Measurements from ENCODE around the gene VRK2.
A peak's percentile ranks its signal among the peaks of the same experiment; 100 is the strongest.
"Not testable (repeated sequence)": the region's sequence is repeated elsewhere in the genome, so short reads cannot be mapped to it uniquely, and the experiment has no call there.

The VRK2 gene

GRCh38 chr2:58109481-58109880, 62.9 kb downstream of the VRK2 start:
- DNase-seq (ENCODE audit: low spot score) = no peak

- no peak for DNase-seq (ENCODE audit: low spot score)
These were observed 64.2 kb downstream of the VRK2 start for GRCh38 chr2:58110765-58111164.

GRCh38 chr2:58113563-58113962, 67.0 kb downstream of the VRK2 start:
- DNase-seq (ENCODE audit: low spot score) = not testable (repeated sequence)

DNA sequence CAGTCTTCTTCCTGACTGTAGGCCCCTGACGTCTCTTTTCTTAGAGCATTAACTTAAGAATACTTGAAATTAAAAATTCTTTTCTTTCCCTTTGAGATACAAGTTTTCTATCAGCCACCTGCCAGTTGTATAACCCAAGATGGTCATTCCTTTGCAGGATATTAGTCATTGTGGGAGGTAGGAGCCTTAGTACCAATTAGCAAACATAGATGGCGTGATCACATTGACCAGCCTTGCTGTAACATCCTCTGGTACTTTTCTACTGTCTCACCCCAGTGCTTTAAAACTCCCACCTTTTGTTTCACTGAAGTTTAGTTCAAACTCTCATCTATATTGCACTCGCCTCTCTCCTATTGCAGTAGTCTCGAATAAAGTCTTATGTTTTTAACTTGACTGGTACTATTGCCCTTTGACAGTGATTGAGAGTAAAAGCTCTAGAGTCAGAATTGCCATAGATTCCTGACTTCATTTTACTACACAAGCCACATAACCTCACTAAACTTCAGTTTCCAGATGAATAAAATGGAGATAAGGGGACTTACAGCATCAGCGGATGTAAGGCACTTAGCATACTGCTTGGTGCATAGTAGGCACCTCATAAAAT, 74.1 kb downstream of the VRK2 start:
- DNase-seq (ENCODE audit: low spot score) = no peak

DNA sequence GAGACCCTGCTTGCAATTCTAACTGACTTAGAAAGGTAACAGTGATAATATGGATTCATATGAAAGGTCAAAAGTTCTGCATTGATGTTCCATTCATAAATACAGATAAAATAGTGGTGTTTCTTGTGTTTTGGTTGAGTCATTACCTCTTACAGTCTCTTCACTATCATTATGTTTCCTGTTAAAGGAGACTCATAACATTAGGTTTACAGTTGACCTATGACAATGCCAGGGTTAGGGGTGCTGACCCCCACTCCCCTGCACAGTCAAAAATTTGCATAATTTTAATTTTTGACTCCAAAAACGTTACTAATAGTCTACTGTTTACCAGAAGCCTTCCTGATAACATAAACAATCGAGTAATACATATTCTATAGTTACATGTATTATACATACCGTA, 75.4 kb downstream of the VRK2 start:
- DNase-seq (ENCODE audit: low spot score) = no peak

- DNase-seq (ENCODE audit: low spot score) = no peak
These were observed 75.9 kb downstream of the VRK2 start for GRCh38 chr2:58122540-58122939.

GRCh38 chr2:58127111-58127510, 80.5 kb downstream of the VRK2 start:
- DNase-seq (ENCODE audit: low spot score) = no peak

- no peak for DNase-seq (ENCODE audit: low spot score)
These were observed 83.6 kb downstream of the VRK2 start for GRCh38 chr2:58130238-58130637.

- DNase-seq (ENCODE audit: low spot score) = peak; percentile 14
These were observed 84.8 kb downstream of the VRK2 start for GRCh38 chr2:58131191-58132011.

GRCh38 chr2:58133395-58133794, 86.8 kb downstream of the VRK2 start:
- DNase-seq (ENCODE audit: low spot score) = no peak

GRCh38 chr2:58135861-58136260, 89.3 kb downstream of the VRK2 start:
- no peak for DNase-seq (ENCODE audit: low spot score)

GRCh38 chr2:58137221-58137620, 90.6 kb downstream of the VRK2 start:
- DNase-seq (ENCODE audit: low spot score) = peak; percentile 56

GRCh38 chr2:58137856-58138255, 91.2 kb downstream of the VRK2 start:
- no peak for DNase-seq (ENCODE audit: low spot score)

- DNase-seq (ENCODE audit: low spot score) = no peak
These were observed 91.9 kb downstream of the VRK2 start for GRCh38 chr2:58138396-58139030.

DNA sequence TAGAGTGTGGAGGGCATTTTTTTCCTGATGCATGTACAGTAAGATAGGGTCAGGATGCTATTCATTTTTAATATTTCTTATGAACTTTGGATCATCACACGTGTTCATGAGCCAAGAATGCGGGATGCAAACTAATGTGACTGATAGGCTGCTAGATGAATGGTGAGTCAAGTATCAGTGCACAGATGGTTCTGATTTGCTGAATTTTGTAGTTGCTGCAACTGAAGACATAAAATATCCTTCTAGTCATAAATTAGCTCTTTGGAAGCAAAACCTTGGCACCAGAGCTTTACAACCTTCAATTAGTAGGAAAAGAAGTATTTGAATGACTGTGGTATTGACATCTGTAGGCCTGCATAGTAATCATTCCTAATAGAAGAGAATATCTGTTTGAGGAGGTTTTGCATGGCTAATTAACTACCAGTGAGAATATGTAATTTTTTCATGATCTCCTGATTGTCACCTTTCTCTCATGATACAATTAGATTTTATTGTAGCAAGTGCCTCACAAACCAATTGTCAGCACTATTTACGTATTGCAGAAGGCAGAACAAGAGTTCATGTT, 94.0 kb downstream of the VRK2 start:
- peak; percentile 39 for DNase-seq (ENCODE audit: low spot score)

- not testable (repeated sequence) for DNase-seq (ENCODE audit: low spot score)
These were observed 99.2 kb downstream of the VRK2 start for GRCh38 chr2:58145769-58146168.

DNA sequence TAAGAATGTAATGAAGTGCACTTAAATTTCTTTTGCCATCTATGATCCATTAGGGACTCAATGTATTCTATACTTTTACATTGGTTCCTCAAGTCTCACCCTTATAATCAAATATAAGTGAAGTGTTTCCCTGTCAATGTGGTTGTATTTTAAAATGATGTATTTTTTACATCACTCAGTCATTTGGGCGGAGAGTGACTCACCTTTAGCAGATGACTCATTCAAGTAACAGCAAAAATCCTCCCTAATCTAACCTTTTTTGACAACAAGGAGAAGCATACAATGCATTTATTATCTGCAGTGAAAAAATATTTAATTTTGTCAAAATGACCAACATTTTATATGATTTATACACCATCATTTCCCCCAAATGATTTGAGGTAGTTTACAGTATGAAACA, 100.1 kb downstream of the VRK2 start:
- no peak for DNase-seq (ENCODE audit: low spot score)

DNA sequence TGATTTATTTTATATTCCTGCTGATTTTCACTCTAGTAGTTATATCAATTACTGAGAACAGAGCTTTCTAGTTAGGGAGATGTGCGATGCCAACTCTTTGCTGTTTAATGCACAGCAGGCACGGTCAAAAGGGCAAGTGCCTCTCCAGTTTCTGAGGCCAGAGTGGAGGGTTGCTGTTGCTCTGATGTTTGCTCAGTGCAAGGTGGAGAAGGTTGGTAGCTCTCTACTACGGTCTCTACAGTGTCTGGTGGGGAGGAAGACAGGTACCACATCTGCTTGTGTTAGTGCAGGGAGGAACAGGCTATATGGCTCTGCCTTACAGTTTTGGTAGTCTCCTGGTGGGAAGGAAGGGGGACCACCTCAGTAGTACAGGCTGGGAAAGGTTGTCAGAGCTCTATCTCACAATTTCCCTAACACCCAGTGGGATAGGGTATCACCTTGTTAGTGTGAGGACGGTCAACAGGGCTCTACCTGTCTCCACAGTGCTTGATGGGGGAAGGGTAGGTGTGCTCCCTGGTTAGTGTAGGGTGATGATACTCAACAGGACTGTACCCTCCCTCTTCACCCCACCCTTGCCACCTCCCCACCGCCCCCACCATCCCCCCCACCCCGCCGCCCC, 108.7 kb downstream of the VRK2 start:
- DNase-seq (ENCODE audit: low spot score) = no peak

DNA sequence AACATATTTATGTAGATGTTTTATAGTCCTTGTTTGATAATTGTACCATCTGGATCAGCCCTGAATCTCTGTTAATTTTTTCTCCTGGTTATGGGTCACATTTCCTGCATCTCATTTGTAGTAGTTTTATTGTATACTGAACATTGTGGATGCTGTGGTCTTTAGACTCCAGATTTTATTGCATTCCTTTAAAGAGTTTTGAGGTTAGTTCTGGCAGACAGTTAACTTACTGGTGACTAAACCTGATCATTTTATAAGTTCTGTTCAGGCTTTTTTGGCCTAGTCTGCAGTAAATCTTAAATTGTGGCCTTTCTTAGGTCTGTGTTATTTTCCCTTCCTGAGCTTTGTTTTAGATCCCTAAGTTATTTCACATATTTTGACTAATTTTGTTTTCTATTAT, 110.2 kb downstream of the VRK2 start:
- peak; percentile 41 for DNase-seq (ENCODE audit: low spot score)

GRCh38 chr2:58157754-58158153, 111.1 kb downstream of the VRK2 start:
- no peak for DNase-seq (ENCODE audit: low spot score)

DNA sequence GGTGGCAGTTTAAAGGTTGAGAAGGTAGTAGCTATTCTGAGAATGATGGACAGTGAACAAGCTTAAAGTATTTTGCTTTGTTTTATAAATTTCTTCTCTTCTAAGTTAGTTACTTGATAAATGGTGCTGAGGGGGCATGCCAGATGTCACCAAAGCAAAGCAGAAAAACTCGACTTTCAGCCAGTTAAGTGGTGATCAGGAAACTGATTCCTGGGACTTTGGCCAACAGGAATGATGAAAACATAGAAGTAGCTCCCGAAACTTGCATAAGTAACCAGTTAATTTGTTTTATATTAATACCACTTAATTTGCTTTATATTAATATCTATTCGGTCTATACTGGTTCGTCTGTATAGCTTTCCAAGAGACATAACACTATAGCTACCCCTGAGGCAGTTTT, 111.9 kb downstream of the VRK2 start:
- DNase-seq (ENCODE audit: low spot score) = no peak

- DNase-seq (ENCODE audit: low spot score) = no peak
These were observed 117.3 kb downstream of the VRK2 start for GRCh38 chr2:58163913-58164312.

Data from AG20443 (cell line).